GM19452 (cell line): ENCODE data around the gene QRICH2.
"Not testable (repeated sequence)": the region's sequence is repeated elsewhere in the genome, so short reads cannot be mapped to it uniquely, and the experiment has no call there.

Experiments
- ATAC-seq: cut with Tn5 transposase; IDR thresholded peaks from one replicate; pipeline ENCODE4 v1.9.1; 2021; ENCODE audit not compliant: unreplicated experiment

Gene QRICH2, protein sequence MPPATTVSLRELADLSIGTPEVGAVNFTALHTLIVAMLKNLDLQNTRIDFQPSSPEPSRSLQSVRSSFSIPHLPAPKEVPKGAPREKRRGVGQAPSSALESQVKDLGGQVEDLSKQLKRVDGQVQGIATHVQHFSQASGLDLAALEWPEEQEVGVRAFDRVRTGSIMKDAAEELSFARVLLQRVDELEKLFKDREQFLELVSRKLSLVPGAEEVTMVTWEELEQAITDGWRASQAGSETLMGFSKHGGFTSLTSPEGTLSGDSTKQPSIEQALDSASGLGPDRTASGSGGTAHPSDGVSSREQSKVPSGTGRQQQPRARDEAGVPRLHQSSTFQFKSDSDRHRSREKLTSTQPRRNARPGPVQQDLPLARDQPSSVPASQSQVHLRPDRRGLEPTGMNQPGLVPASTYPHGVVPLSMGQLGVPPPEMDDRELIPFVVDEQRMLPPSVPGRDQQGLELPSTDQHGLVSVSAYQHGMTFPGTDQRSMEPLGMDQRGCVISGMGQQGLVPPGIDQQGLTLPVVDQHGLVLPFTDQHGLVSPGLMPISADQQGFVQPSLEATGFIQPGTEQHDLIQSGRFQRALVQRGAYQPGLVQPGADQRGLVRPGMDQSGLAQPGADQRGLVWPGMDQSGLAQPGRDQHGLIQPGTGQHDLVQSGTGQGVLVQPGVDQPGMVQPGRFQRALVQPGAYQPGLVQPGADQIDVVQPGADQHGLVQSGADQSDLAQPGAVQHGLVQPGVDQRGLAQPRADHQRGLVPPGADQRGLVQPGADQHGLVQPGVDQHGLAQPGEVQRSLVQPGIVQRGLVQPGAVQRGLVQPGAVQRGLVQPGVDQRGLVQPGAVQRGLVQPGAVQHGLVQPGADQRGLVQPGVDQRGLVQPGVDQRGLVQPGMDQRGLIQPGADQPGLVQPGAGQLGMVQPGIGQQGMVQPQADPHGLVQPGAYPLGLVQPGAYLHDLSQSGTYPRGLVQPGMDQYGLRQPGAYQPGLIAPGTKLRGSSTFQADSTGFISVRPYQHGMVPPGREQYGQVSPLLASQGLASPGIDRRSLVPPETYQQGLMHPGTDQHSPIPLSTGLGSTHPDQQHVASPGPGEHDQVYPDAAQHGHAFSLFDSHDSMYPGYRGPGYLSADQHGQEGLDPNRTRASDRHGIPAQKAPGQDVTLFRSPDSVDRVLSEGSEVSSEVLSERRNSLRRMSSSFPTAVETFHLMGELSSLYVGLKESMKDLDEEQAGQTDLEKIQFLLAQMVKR (N-terminal part only)

GRCh38 chr17:76307966-76308338, at the start of gene QRICH2:
Gene QRICH2, minus strand, starts transcription at chr17:76308276. Its CDS starts 278 bp downstream, at chr17:76307998.
- ATAC-seq = no peak

DNA sequence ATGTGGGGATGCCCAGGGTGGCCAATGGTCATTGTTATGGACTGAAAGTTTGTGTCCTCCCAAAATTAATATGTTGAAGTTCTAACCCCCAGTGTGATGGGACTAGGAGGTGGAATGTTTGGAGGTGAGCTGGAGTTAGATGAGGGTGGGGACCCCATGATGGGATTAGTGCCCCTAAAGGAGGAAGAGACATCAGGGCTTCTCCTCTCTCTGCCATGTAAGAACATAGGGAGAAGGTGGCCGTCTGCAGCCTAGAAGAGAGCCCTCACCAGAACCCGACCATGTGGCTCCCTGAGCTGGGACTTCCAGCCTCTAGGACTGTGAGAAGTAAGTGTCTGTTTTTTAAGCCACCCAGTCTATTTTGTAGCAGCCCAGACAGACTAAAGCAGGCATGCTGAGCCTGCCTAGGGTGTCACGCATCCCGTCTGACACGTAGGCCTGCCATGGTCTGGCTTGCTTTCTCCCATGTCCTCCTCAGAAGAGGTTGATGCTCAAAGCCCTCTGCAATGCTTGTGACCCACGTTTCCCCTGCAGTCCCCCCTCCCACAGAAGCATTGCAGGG, 49.6 kb upstream of the QRICH2 start:
- no peak for ATAC-seq

- ATAC-seq = no peak
These were observed 48.9 kb upstream of the QRICH2 start for GRCh38 chr17:76356803-76357456.

DNA sequence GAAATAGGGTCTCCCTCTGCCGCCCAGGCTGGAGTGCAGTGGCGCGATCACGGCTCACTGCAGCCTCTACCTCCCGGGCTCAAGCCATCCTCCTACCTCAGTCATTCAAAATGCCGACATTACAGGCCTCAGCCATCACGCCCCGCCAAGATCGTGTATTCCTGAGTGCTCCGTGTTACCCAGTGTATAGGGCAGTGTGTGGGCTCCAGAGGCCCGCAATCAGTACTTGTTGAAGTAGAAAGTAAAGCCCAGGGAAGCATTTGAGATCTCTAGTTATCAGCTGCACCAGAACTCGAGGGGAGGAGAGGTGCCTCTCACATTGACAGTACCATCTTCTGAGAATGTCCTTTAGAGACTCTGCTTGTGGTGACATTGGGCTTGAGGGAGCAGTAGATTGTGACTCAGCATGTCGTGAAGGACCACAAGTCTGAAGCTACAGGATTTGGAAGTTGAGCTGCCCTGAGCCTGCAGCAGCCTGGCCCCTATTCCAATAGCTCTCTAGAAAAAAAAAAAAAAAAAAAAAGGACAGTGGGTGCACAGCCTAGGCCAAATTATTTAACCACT, 46.8 kb upstream of the QRICH2 start:
- ATAC-seq = no peak

- no peak for ATAC-seq
These were observed 46.2 kb upstream of the QRICH2 start for GRCh38 chr17:76354317-76354729.

DNA sequence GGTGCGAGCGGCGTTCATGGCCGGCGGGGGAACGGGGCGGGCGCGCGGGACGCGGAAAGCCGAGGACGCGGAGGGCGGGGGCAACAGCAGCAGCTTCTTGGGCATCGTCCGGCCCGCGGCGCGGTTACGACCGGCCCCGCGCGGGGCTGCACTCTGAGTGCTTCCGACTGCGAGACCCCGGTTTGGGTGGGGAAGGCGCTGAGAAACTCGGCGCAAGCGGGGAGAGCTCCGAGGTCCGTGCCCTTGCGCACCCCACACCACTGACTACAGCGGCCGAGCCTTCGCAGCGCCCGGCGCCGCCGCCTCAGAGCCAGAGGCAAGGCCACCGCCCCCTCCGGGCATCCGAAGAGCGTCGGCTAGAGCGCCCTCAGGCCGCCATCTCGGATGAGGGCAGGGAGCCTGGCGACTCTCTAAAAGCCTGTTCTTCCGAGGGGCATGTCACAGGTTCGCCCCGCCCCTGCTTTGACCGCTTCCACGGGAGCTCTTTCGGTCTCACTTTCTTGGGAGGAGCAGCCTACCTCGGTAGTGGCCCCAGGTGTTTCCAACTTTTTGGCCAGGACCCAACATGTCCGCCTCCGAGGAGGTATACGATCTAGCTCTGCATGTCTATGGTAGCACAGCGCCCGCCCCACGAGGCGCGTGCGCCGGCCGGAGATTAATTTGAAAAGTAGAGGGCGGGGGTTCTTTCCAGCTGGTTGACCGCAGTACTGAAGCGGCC, 45.7 kb upstream of the QRICH2 start, which contains the start of gene PRPSAP1:
PRPSAP1 (minus strand) TSS at position 318 of the 718 bp plus-strand sequence; CDS start at position 105, 213 bp downstream.
- ATAC-seq = peak; percentile 90

- peak; percentile 9 for ATAC-seq
These were observed 45.0 kb upstream of the QRICH2 start for GRCh38 chr17:76353004-76353598.

DNA sequence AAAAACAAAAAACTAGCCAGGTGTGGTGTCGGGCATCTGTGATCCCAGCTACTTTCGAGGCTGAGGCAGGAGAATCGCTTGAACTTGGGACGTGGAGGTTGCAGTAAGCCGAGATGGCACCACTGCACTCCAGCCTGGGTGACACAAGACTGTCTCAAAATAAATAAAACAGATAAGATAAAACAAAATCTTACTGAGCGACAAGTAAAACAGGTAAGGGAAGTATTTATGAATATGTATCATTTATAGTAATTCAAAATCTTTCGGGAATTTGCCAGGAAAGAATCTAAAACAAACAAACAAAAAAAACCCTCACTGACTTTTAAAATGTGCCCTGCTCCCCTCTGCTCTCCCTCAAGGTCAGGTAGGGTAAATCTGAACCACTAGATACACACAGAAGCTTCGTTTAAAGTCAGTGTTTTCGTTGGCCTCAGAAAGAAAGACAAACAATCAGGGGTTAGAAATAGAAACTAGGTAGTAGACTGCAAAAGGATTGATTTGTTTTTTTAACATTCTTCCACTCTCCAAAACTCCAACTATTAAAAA, 43.5 kb upstream of the QRICH2 start:
- ATAC-seq = no peak

- no peak for ATAC-seq
These were observed 42.4 kb upstream of the QRICH2 start for GRCh38 chr17:76350463-76350862.

DNA sequence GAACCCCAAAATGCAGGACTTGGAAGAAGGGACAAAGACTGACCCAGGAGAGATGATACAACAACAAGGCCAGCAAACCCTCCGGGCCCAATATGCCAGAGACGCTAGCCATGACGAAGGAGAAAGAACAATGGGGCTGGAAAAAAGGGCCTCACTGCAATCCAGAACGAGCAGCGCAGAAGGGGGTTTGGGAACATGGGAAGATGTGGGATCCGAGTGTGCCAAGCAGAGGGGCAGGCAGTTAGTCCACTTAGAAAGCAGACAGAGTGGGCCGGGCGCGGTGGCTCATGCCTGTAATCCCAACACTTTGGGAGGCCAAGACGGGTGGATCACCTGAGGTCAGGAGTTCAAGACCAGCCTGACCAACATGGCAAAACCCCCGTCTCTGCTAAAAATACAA, 38.9 kb upstream of the QRICH2 start:
- not testable (repeated sequence) for ATAC-seq

GRCh38 chr17:76345377-76345974, 37.4 kb upstream of the QRICH2 start:
- ATAC-seq = no peak

- ATAC-seq = no peak
These were observed 35.0 kb upstream of the QRICH2 start for GRCh38 chr17:76343106-76343505.

DNA sequence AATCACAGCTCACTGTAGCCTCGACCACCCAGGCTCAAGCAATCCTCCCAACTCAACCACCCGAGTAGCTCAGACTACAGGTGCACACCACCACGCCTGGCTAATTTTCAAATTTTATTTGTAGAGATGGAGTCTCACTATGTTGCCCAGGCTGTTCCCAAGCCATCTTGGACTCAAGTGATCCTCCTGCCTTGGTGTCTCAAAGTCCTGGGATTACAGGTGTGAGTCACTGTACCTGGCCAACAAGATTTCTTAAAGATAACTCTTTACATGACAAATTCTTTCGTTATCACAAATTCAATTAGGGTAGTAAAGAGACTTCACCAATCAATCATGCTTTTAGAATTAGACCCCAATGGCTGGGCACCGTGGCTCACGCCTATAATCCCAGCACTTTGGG, 33.2 kb upstream of the QRICH2 start:
- no peak for ATAC-seq

- no peak for ATAC-seq
These were observed 29.3 kb upstream of the QRICH2 start for GRCh38 chr17:76337413-76337777.

DNA sequence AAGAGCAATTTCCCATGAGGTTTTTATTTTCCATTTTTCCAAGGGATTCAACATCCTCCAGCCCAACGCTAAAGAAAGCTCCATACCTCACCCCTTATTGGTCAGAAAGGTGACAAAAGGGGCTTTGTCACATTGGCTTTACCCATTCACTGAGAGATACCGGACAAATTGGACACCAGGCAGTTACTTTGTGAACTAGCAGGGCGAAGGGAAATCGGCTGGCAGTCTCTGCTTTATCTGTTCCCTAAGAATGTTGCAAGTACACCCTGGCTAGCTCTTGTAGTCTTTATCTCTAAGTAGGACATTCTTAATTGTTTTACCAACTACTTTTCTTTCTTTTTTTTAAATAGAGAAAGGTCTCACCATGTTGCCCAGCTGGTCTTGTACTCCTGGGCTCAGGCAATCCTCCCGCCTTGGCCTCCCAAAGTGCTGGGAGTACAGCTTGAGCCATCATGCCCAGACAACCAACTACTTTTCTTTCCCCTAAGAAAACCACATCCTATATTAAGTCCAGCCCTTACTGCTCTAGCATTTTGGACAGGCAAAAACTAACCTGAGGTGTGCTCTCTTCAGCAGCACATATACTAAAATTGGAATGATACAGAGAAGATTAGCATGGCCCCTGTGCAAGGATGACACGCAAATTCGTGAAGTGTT, 28.8 kb upstream of the QRICH2 start:
- ATAC-seq = no peak

DNA sequence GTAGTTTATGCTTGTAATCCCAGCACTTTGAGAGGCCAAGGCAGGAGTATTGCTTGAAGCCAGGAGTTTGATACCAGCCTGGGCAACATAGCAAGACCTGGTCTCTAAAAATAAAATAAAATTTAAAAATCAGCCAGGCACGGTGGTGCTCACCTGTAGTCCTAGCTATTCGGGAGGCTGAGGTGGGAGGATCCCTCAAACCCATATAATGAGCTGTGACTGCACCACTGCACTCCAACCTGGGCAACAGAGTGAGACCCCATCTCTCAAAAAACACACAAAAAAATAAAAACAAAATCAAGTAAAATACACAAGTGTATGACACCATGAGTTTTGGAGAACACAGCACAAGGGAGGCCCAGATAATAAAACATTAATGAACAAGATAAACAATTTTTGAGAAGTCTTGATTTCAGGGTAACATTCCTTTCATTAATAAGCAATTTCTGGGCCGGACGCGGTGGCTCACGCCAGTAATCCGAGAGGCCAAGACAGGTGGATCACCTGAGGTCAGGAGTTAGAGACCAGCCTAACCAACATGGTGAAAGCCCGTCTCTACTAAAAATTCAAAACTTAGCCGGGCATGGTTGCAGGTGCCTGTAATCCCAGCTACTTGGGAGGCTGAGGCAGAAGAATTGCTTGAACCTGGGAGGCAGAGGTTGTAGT, 27.8 kb upstream of the QRICH2 start:
- ATAC-seq = no peak
